ENCODE measurements around the gene PIGV.
"Not testable (repeated sequence)": the region's sequence is repeated elsewhere in the genome, so short reads cannot be mapped to it uniquely, and the experiment has no call there.

PIGV gene

GRCh38 chr1:26797627-26798026 is 9.9 kb downstream of the PIGV start:
- no peak for DNase-seq (ENCODE audit: low spot score)
- no peak for TF ChIP-seq CTCF (IDR thresholded peaks at IDR 0.05; ENCODE audit: extremely low read depth, insufficient read depth, missing control alignments)
- in situ Hi-C loops (cut with MboI; ENCODE audit: low pct_unique_long_range_greater_than_20kb, low sequenced_read_pairs, unreplicated experiment), result no loop called here

- no peak for TF ChIP-seq CTCF (IDR thresholded peaks at IDR 0.05; ENCODE audit: extremely low read depth, insufficient read depth, missing control alignments)
- in situ Hi-C loops (cut with MboI; ENCODE audit: low pct_unique_long_range_greater_than_20kb, low sequenced_read_pairs, unreplicated experiment), result no loop called here
- DNase-seq (ENCODE audit: low spot score), result no peak
Measured at GRCh38 chr1:26799479-26800142, 11.9 kb downstream of the PIGV start.

- in situ Hi-C loops (cut with MboI; ENCODE audit: low pct_unique_long_range_greater_than_20kb, low sequenced_read_pairs, unreplicated experiment); DNase-seq (ENCODE audit: low spot score): not testable (repeated sequence)
Measured at GRCh38 chr1:26803932-26804331, 16.2 kb downstream of the PIGV start.

GRCh38 chr1:26810105-26810504 is 22.4 kb downstream of the PIGV start:
- peak; percentile 76 for TF ChIP-seq CTCF (IDR thresholded peaks at IDR 0.05; ENCODE audit: extremely low read depth, insufficient read depth, missing control alignments)
- in situ Hi-C loops (cut with MboI; ENCODE audit: low pct_unique_long_range_greater_than_20kb, low sequenced_read_pairs, unreplicated experiment), result not testable (repeated sequence)
- DNase-seq (ENCODE audit: low spot score), result peak; percentile 86

GRCh38 chr1:26811057-26811456 is 23.3 kb downstream of the PIGV start:
- TF ChIP-seq CTCF (IDR thresholded peaks at IDR 0.05; ENCODE audit: extremely low read depth, insufficient read depth, missing control alignments), result no peak
- in situ Hi-C loops (cut with MboI; ENCODE audit: low pct_unique_long_range_greater_than_20kb, low sequenced_read_pairs, unreplicated experiment), result no loop called here
- DNase-seq (ENCODE audit: low spot score), result no peak

- TF ChIP-seq CTCF (IDR thresholded peaks at IDR 0.05; ENCODE audit: extremely low read depth, insufficient read depth, missing control alignments), result no peak
- in situ Hi-C loops (cut with MboI; ENCODE audit: low pct_unique_long_range_greater_than_20kb, low sequenced_read_pairs, unreplicated experiment), result no loop called here
- no peak for DNase-seq (ENCODE audit: low spot score)
Measured at GRCh38 chr1:26811708-26812107, 24.0 kb downstream of the PIGV start.

- DNase-seq (ENCODE audit: low spot score), result no peak
- no peak for TF ChIP-seq CTCF (IDR thresholded peaks at IDR 0.05; ENCODE audit: extremely low read depth, insufficient read depth, missing control alignments)
- in situ Hi-C loops (cut with MboI; ENCODE audit: low pct_unique_long_range_greater_than_20kb, low sequenced_read_pairs, unreplicated experiment), result no loop called here
Measured at GRCh38 chr1:26814377-26814776, 26.6 kb downstream of the PIGV start.

All from GM13977 (cell line).